GM23248 (cell line): Measurements from ENCODE around the gene UBALD1. TPM values are rescaled to one million over a fixed set of nuclear protein-coding genes. Genes with fewer than 3 reads are reported as not detected.

ENCODE experiments used
- DNase-seq: peaks from one replicate; pipeline ENCODE4 v3.0.0-alpha.2; 2015
- H2AFZ ChIP-seq: fragments of 200-600 bp; sonication (generic); 2 replicates; pipeline ENCODE4 v1.6.1; 2016; ENCODE audit warnings: antibody characterized with exemption
- H3F3A ChIP-seq: fragments of 200-600 bp; sonication (generic); 2 replicates; pipeline ENCODE4 v1.6.1; 2016; ENCODE audit warnings: mild to moderate bottlenecking, antibody characterized with exemption, mixed run types; ENCODE audit not compliant: insufficient read depth
- H3K27ac ChIP-seq: fragments of 200-600 bp; sonication (generic); 2 replicates; pipeline ENCODE4 v1.5.1; 2016; ENCODE audit warnings: mild to moderate bottlenecking
- H3K27me3 ChIP-seq: fragments of 200-600 bp; sonication (generic); replicated peaks from 2 replicates; pipeline ENCODE4 v1.6.1; 2016; ENCODE audit warnings: mild to moderate bottlenecking; ENCODE audit not compliant: insufficient read depth
- H3K36me3 ChIP-seq: fragments of 200-600 bp; sonication (generic); 2 replicates; pipeline ENCODE4 v1.6.1; 2016; ENCODE audit warnings: low read depth, mild to moderate bottlenecking
- H3K4me1 ChIP-seq: fragments of 200-600 bp; sonication (generic); 2 replicates; pipeline ENCODE4 v1.6.1; 2016; ENCODE audit warnings: mild to moderate bottlenecking; ENCODE audit not compliant: insufficient read depth
- H3K4me2 ChIP-seq: fragments of 200-600 bp; sonication (generic); one replicate; pipeline ENCODE4 v1.6.1; 2016; ENCODE audit warnings: mild to moderate bottlenecking; ENCODE audit not compliant: unreplicated experiment
- H3K4me3 ChIP-seq: fragments of 200-600 bp; sonication (generic); 2 replicates; pipeline ENCODE4 v1.5.1; 2016; ENCODE audit warnings: mild to moderate bottlenecking
- H3K79me2 ChIP-seq: fragments of 200-600 bp; sonication (generic); 2 replicates; pipeline ENCODE4 v1.6.1; 2016; ENCODE audit warnings: mild to moderate bottlenecking; ENCODE audit not compliant: insufficient read depth
- H3K9ac ChIP-seq: fragments of 200-600 bp; sonication (generic); 2 replicates; pipeline ENCODE4 v1.6.1; 2016; ENCODE audit warnings: mild to moderate bottlenecking
- H3K9me2 ChIP-seq: fragments of 200-600 bp; sonication (generic); 2 replicates; pipeline ENCODE4 v1.6.1; 2016; ENCODE audit warnings: mixed run types, mild to moderate bottlenecking, moderate library complexity; ENCODE audit not compliant: insufficient read depth
- H3K9me3 ChIP-seq: fragments of 200-600 bp; sonication (generic); one replicate; pipeline ENCODE4 v1.6.1; 2017; ENCODE audit warnings: low read depth
- H4K20me1 ChIP-seq: fragments of 200-600 bp; sonication (generic); 2 replicates; pipeline ENCODE4 v1.6.0; 2016; ENCODE audit not compliant: insufficient read depth
- EZH2 ChIP-seq: fragments of 200-600 bp; sonication (generic); IDR thresholded peaks from 2 replicates; pipeline ENCODE4 v1.6.1; 2018; ENCODE audit warnings: antibody characterized with exemption, mild to moderate bottlenecking; ENCODE audit not compliant: insufficient read depth, poor library complexity, severe bottlenecking
- EZH2phosphoT487 ChIP-seq: fragments of 200-600 bp; sonication (generic); IDR thresholded peaks from 2 replicates; pipeline ENCODE4 v1.6.1; 2018; ENCODE audit warnings: antibody characterized with exemption, moderate library complexity, mild to moderate bottlenecking, low read depth; ENCODE audit not compliant: insufficient read depth
- WGBS, 2 experiments: methylation state at CpG; one replicate each; pipeline ENCODE4 v1.1.6; 2015 to 2017; ENCODE audit warnings: low lambda C conversion rate in 2 of 2, low coverage in 1 of 2; ENCODE audit errors: missing lambda C conversion rate in 2 of 2; 5-methylcytosine and 5-hydroxymethylcytosine counted together
- in situ Hi-C: fragments of 300-500 bp; cut with MboI; formaldehyde crosslinking; loops from 2 replicates; pipeline ENCODE4 v1.15.0; 2020
- polyA plus RNA-seq: library from polyadenylated mRNA; unstranded; fragments of >200 nt; fragmentation: Nextera tagmentation; extraction: Ambion mirVana; gene quantifications from 2 replicates; pipeline ENCODE4 v1.2.1, GENCODE V29; 2016
- total RNA-seq: library from RNA; depleted of rRNA; stranded (reverse); fragments of >200 nt; shearing (Covaris generic); gene quantifications from 2 replicates; pipeline ENCODE4 v1.2.3, GENCODE V29; 2014

The UBALD1 gene
- total and polyA plus RNA-seq, 2 experiments from 2014 or later = 10.3 to 17.4 TPM

GRCh38 chr16:4626396-4626795 is 11.7 kb upstream of the UBALD1 start:
- Histone ChIP-seq H3K4me2 (peak overlapping the region; percentile 96), H3K4me3 (peak overlapping the region; percentile 97), H3F3A (no peaks in the 10 kb centered on the region; the same call in 1 of the 2 replicates), H3K4me1 (no peaks in the 10 kb centered on the region), H3K79me2 (peaks cover 66% of the 10 kb centered on the region), H3K9ac (peak overlapping the region; percentile 97), H3K27ac (peak overlapping the region; percentile 93), H3K36me3 (no peaks in the 10 kb centered on the region), H4K20me1 (no peaks in the 10 kb centered on the region), H3K27me3 (no peaks in the 10 kb centered on the region), H2AFZ (no peak overlapping the region), H3K9me2 (no peaks in the 10 kb centered on the region), H3K9me3 (no peaks in the 10 kb centered on the region)
- WGBS, 2 experiments = 59% methylated on average over 6 of the region's 6 CpGs
- no peak for DNase-seq
- no peak for TF ChIP-seq EZH2phosphoT487
- in situ Hi-C loops = no loop called here

- no peak for DNase-seq
- 3 to 4% methylated on average over 11 of the region's 11 CpGs for WGBS, 2 experiments
- H3K79me2 ChIP-seq = peaks cover 59% of the 10 kb centered on the region
Observed at GRCh38 chr16:4625560-4626159, 11.0 kb upstream of the UBALD1 start.

GRCh38 chr16:4624827-4625559 is 10.3 kb upstream of the UBALD1 start:
- in situ Hi-C loops = no loop called here

More at GRCh38 chr16:4625560-4626159, 11.0 kb upstream of the UBALD1 start:
- H3K27ac ChIP-seq = peak overlapping the region; percentile 93
- H3K9me3 ChIP-seq = no peaks in the 10 kb centered on the region
- no peaks in the 10 kb centered on the region; the same call in 1 of the 2 replicates for H3F3A ChIP-seq
- H2AFZ ChIP-seq = peak overlapping the region; percentile 67
- no peaks in the 10 kb centered on the region for H3K36me3 ChIP-seq
- no peaks in the 10 kb centered on the region for H3K4me1 ChIP-seq
- TF ChIP-seq EZH2 (no peak), EZH2phosphoT487 (no peak)
- H3K4me2 ChIP-seq = peak overlapping the region; percentile 96
- H3K9me2 ChIP-seq = no peaks in the 10 kb centered on the region
- no peaks in the 10 kb centered on the region for H4K20me1 ChIP-seq
- in situ Hi-C loops = no loop called here
- peak overlapping the region; percentile 97 for H3K4me3 ChIP-seq
- H3K27me3 ChIP-seq = no peaks in the 10 kb centered on the region
- peak overlapping the region; percentile 97 for H3K9ac ChIP-seq

DNA sequence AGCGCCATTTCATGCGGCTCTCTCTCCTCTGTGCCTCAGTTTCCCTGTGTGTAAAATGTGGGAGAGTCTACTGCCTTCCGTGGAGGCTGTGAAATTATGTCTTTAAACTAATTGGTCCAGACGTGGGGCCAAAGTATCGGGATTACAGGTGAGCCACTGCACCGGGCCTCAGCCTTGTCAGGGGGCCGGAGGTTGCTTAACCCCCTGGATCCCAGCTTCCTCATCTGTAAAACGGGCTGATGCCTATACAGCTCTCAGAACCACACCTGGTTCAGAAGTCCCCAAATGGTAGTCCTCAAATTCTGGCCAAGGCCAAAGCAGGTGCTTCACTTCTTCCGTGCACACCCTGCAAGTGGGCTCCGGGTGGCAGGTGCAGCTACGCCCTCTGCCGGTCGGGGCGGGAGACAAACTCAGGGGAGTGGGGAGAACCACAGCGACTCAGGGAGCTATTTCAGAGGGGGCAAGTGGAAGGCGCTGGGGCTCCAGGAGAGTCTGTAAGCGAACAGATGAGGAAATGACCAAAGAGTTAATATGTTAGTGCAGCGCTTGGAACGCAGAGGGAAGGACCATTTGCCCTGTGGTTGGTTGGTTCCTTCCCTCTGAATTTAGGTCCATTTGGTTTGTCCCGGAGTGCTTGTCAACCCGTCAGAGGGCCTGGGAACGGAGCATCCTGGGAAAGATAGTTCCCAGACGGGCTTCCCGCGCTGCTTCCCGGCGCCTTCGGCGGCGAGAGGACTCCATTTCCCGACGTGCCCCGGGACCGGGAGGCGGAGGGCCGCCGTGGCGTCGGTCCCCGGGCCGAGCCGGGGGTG is 9.5 kb upstream of the UBALD1 start, which contains the start of gene MGRN1:
MGRN1 (plus strand) TSS at position 812 of the 812 bp plus-strand sequence. CDS start 135 bp downstream, outside the sequence.
- H3K4me3 ChIP-seq = peak within 1 kb of the TSS; percentile 97
- H3K79me2 ChIP-seq = peaks cover 44% of the 10 kb centered on the region
- DNase-seq = peak; percentile 99
- in situ Hi-C loops = no loop called here
- peak within 1 kb of the TSS; percentile 74 for H2AFZ ChIP-seq
- H3K4me2 ChIP-seq = peak within 1 kb of the TSS; percentile 96
- H3F3A ChIP-seq = no peaks in the 10 kb centered on the region; the same call in 1 of the 2 replicates
- no peaks in the 10 kb centered on the region for H3K9me3 ChIP-seq
- no peaks in the 10 kb centered on the region for H3K9me2 ChIP-seq
- no peaks in the 10 kb centered on the region for H3K27me3 ChIP-seq
- WGBS, 2 experiments = 6 to 7% methylated on average over 37 to 42 of the region's 42 CpGs
- peak within 1 kb of the TSS; percentile 97 for H3K9ac ChIP-seq
- no peak for TF ChIP-seq EZH2phosphoT487
- no peak for TF ChIP-seq EZH2
- no peaks in the 10 kb centered on the region for H4K20me1 ChIP-seq
- no peaks in the 10 kb centered on the region for H3K36me3 ChIP-seq
- H3K27ac ChIP-seq = peak within 1 kb of the TSS; percentile 93
- H3K4me1 ChIP-seq = no peaks in the 10 kb centered on the region

More at GRCh38 chr16:4624827-4625559, 10.3 kb upstream of the UBALD1 start:
- peak; percentile 90 for DNase-seq
- peak overlapping the region; percentile 93 for H3K27ac ChIP-seq
- H3K9ac ChIP-seq = peak overlapping the region; percentile 97
- H3K9me3 ChIP-seq = no peaks in the 10 kb centered on the region
- H3K9me2 ChIP-seq = no peaks in the 10 kb centered on the region
- peak overlapping the region; percentile 97 for H3K4me3 ChIP-seq
- WGBS, 2 experiments = 1 to 2% methylated on average over 45 to 63 of the region's 80 CpGs
- TF ChIP-seq EZH2 (no peak), EZH2phosphoT487 (no peak)
- H2AFZ ChIP-seq = peak overlapping the region; percentile 67
- H3F3A ChIP-seq = no peaks in the 10 kb centered on the region; the same call in 1 of the 2 replicates
- no peaks in the 10 kb centered on the region for H3K27me3 ChIP-seq
- H3K36me3 ChIP-seq = no peaks in the 10 kb centered on the region
- H3K4me2 ChIP-seq = peak overlapping the region; percentile 96
- no peaks in the 10 kb centered on the region for H3K4me1 ChIP-seq
- H4K20me1 ChIP-seq = no peaks in the 10 kb centered on the region
- peaks cover 52% of the 10 kb centered on the region for H3K79me2 ChIP-seq
